GM12891 (cell line): ENCODE measurements around the gene STXBP2.

Source experiments
- DNase-seq: peaks from one replicate; pipeline ENCODE4 v3.0.0; 2011; ENCODE audit warnings: low spot score; ENCODE audit not compliant: insufficient read length
- FAIRE-seq: peaks from 2 replicates; lab custom pipeline; 2011; peaks lifted over from hg19 to GRCh38; lab: Jason Lieb, UNC
- PAX5 ChIP-seq: IDR thresholded peaks from 2 replicates; pipeline ENCODE4 v1.6.1; 2011; ENCODE audit warnings: low read length, moderate library complexity, mild to moderate bottlenecking; ENCODE audit not compliant: insufficient read depth, severe bottlenecking
- POLR2A ChIP-seq: IDR thresholded peaks from 2 replicates; pipeline ENCODE4 v1.6.1; 2011; ENCODE audit warnings: low read depth, low read length, control low read depth
- POLR2AphosphoS5 ChIP-seq: IDR thresholded peaks from 2 replicates; pipeline ENCODE4 v1.6.1; 2011; ENCODE audit warnings: low read depth, low read length, control low read depth
- POU2F2 ChIP-seq: IDR thresholded peaks from 2 replicates; pipeline ENCODE4 v1.6.1; 2011; ENCODE audit warnings: low read depth, mild to moderate bottlenecking, control low read depth, low read length, moderate library complexity
- SPI1 ChIP-seq: IDR thresholded peaks from 2 replicates; pipeline ENCODE4 v1.6.1; 2011; ENCODE audit warnings: low read depth, low read length, control low read depth
- TAF1 ChIP-seq: IDR thresholded peaks from 2 replicates; pipeline ENCODE4 v1.6.1; 2011; ENCODE audit warnings: low read depth, low read length, control low read depth

Gene STXBP2

GRCh38 chr19:7690779-7691258, 53.9 kb downstream of the STXBP2 start:
- DNase-seq (no peak), FAIRE-seq (peak; percentile 84)
- TF ChIP-seq POLR2AphosphoS5 (no peak), POLR2A (no peak)

- no peak for TF ChIP-seq PAX5
- no peak for TF ChIP-seq SPI1
- TF ChIP-seq POU2F2 = no peak
- TF ChIP-seq POLR2AphosphoS5 = no peak
- TF ChIP-seq TAF1 = no peak
- TF ChIP-seq POLR2A = no peak
- FAIRE-seq = no peak
- no peak for DNase-seq
These were observed 54.6 kb downstream of the STXBP2 start for GRCh38 chr19:7691497-7691896.

- FAIRE-seq (peak; percentile 89), DNase-seq (no peak)
- TF ChIP-seq POLR2AphosphoS5 (peak; percentile 63; the same call in 1 of the 2 replicates), TAF1 (no peak)
These were observed 55.6 kb downstream of the STXBP2 start for GRCh38 chr19:7692417-7693088.

GRCh38 chr19:7694499-7694898, 57.6 kb downstream of the STXBP2 start:
- DNase-seq (no peak), FAIRE-seq (no peak)
- TF ChIP-seq PAX5 = no peak
- no peak for TF ChIP-seq TAF1
- no peak for TF ChIP-seq POLR2A
- no peak for TF ChIP-seq POLR2AphosphoS5
- TF ChIP-seq POU2F2 = no peak
- TF ChIP-seq SPI1 = no peak
